Fibroblast of lung (primary cell): ENCODE results near the gene CENPV. TPM values are rescaled to one million over a fixed set of nuclear protein-coding genes. Genes with fewer than 3 reads are reported as not detected.

Experiments used
- DNase-seq, 2 donors: peaks; one replicate each; pipeline versions ENCODE4 v3.0.0 to v3.0.0-alpha.2; 2010; ENCODE audit warnings: low read depth in 2 of 2
- H2AFZ ChIP-seq: 2 replicates; pipeline ENCODE4 v1.5.1; 2012; ENCODE audit warnings: low read length, control low read depth, inconsistent platforms
- H3K27ac ChIP-seq: 2 replicates; pipeline ENCODE4 v1.5.1; 2011; ENCODE audit warnings: low read length, control low read depth; ENCODE audit not compliant: insufficient read depth
- H3K27me3 ChIP-seq: 2 replicates; pipeline ENCODE4 v1.5.1; 2011; ENCODE audit warnings: mild to moderate bottlenecking, low read length; ENCODE audit not compliant: control insufficient read depth, insufficient read depth
- H3K36me3 ChIP-seq: 2 replicates; pipeline ENCODE4 v1.5.1; 2011; ENCODE audit warnings: low read length; ENCODE audit not compliant: control insufficient read depth, insufficient read depth
- H3K4me1 ChIP-seq: 2 replicates; pipeline ENCODE4 v1.5.1; 2011; ENCODE audit warnings: low read length; ENCODE audit not compliant: control insufficient read depth, insufficient read depth; ENCODE audit errors: extremely low read depth
- H3K4me2 ChIP-seq: 2 replicates; pipeline ENCODE4 v1.5.1; 2011; ENCODE audit warnings: low read length, control low read depth; ENCODE audit not compliant: insufficient read depth; ENCODE audit errors: extremely low read depth
- H3K4me3 ChIP-seq, 4 experiments: fragments of 200-600 bp in 1 of 4; sonication (generic) in 1 of 4; replicated peaks in 1 of 4; 2 replicates each; pipeline ENCODE4 v1.5.1; 2011 to 2016; ENCODE audit warnings: low read length in 4 of 4, low read depth in 3 of 4, mild to moderate bottlenecking in 3 of 4, control low read depth in 2 of 4, inconsistent platforms in 1 of 4, mixed read lengths in 1 of 4; ENCODE audit not compliant: insufficient read depth in 1 of 4; ENCODE audit errors: control extremely low read depth in 1 of 4
- H3K79me2 ChIP-seq: 2 replicates; pipeline ENCODE4 v1.5.1; 2012; ENCODE audit warnings: mild to moderate bottlenecking, low read length, inconsistent platforms; ENCODE audit not compliant: control insufficient read depth, insufficient read depth
- H3K9ac ChIP-seq: 2 replicates; pipeline ENCODE4 v1.5.1; 2011; ENCODE audit warnings: mild to moderate bottlenecking, low read length, control low read depth; ENCODE audit not compliant: insufficient read depth
- H3K9me3 ChIP-seq: 2 replicates; pipeline ENCODE4 v1.5.1; 2012; ENCODE audit warnings: low read depth, low read length; ENCODE audit not compliant: control insufficient read depth, insufficient read depth
- H4K20me1 ChIP-seq: 2 replicates; pipeline ENCODE4 v1.5.1; 2011; ENCODE audit warnings: low read length; ENCODE audit not compliant: control insufficient read depth, insufficient read depth; ENCODE audit errors: extremely low read depth
- EZH2 ChIP-seq: IDR thresholded peaks from 2 replicates; pipeline ENCODE4 v1.5.1; 2012; ENCODE audit warnings: low read length, control low read depth, mild to moderate bottlenecking; ENCODE audit errors: missing control alignments
- polyA plus RNA-seq, 2 donors: library from polyadenylated mRNA; depleted of rRNA in 1 of 2; stranded (reverse) in 1 of 2; unstranded in 1 of 2; fragments of >200 nt; gene quantifications; 2 replicates each; pipeline ENCODE4 v1.2.1, GENCODE V29; 2011 to 2012; ENCODE audit warnings: missing spikeins in 1 of 2
- total RNA-seq: library from RNA; depleted of rRNA; stranded (reverse); fragments of >200 nt; gene quantifications from 2 replicates; pipeline ENCODE4 v1.2.1, GENCODE V29; 2014
- TF ChIP-seq, protein P1 (sequence below), 2 donors: IDR thresholded peaks in 1 of 2; conservative IDR thresholded peaks in 1 of 2; 1 replicate in 1 of 2; 2 replicates in 1 of 2; pipeline ENCODE4 v1.5.1; 2011 to 2012; ENCODE audit warnings: low read length in 2 of 2, control low read depth in 1 of 2, inconsistent platforms in 1 of 2, low read depth in 1 of 2, mild to moderate bottlenecking in 1 of 2

The CENPV gene
- total and polyA plus RNA-seq, 2 donors (not counting 1 experiment from before 2014, with no cell fraction given) = 9.2 to 25.1 TPM

DNA sequence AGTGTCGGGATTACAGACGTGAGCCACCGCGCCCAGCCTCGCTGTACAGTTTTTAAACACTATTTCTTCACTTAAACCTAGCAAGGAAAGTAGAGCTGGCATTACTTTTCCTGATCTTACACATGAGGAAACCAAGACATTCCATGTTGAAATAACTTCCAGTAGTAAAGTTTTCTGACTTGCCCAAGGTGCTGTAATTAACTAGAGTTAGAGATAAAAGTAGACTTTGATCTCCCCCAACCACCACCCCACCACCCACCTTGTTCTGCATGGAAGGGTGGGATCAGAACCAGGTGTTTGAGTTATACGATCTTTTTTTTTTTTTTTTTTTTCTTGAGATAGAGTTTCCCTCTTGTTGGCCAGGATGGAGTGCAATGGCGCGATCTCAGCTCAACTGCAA lies 47.1 kb downstream of the CENPV start:
- H3K4me2 ChIP-seq = no peak overlapping the region
- TF ChIP-seq, protein P1, sequence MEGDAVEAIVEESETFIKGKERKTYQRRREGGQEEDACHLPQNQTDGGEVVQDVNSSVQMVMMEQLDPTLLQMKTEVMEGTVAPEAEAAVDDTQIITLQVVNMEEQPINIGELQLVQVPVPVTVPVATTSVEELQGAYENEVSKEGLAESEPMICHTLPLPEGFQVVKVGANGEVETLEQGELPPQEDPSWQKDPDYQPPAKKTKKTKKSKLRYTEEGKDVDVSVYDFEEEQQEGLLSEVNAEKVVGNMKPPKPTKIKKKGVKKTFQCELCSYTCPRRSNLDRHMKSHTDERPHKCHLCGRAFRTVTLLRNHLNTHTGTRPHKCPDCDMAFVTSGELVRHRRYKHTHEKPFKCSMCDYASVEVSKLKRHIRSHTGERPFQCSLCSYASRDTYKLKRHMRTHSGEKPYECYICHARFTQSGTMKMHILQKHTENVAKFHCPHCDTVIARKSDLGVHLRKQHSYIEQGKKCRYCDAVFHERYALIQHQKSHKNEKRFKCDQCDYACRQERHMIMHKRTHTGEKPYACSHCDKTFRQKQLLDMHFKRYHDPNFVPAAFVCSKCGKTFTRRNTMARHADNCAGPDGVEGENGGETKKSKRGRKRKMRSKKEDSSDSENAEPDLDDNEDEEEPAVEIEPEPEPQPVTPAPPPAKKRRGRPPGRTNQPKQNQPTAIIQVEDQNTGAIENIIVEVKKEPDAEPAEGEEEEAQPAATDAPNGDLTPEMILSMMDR (conservative IDR thresholded peaks at IDR 0.05 in 1 of 2, IDR thresholded peaks at IDR 0.05 in 1 of 2; ENCODE audit: low read depth in 1 of 2, low read length in 2 of 2) = no peak
- no peak for TF ChIP-seq EZH2
- H3K4me1 ChIP-seq = peaks cover 5% of the 10 kb centered on the region

DNA sequence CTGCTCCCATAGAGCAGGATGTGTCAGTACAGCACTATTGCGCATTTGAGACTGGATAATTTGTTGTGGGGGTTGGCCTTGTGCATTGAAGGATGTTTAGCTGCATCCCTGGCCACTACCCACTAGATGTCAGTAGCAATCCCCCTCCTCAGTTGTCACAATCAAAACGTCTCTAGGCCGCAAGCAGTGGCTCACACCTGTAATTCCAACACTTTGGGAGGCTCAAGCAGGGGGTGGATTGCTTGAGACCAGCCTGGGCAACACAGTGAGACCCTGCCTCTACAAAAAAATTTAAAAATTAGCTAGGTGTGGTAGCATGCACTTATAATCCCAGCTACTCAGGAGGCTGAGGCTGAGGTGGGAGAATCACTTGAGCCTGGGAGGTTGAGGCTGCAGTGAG lies 48.4 kb downstream of the CENPV start:
- Histone ChIP-seq H3K9ac (no peak overlapping the region), H3K27ac (no peak overlapping the region), H3K27me3 (no peaks in the 10 kb centered on the region), H3K4me2 (no peak overlapping the region), H4K20me1 (no peaks in the 10 kb centered on the region), H3K4me3 (no peak overlapping the region), H3K36me3 (peaks cover 1% of the 10 kb centered on the region), H3K4me1 (peaks cover 5% of the 10 kb centered on the region), H3K9me3 (no peaks in the 10 kb centered on the region), H2AFZ (no peak overlapping the region), H3K79me2 (no peaks in the 10 kb centered on the region)
- peak; percentile 25 to 65 for DNase-seq
- TF ChIP-seq, protein P1 (conservative IDR thresholded peaks at IDR 0.05 in 1 of 2, IDR thresholded peaks at IDR 0.05 in 1 of 2; ENCODE audit: low read depth in 1 of 2, low read length in 2 of 2) = peak; percentile 43 to 76
- no peak for TF ChIP-seq EZH2

More for the DNA sequence above, 47.1 kb downstream of the CENPV start:
- no peaks in the 10 kb centered on the region for H4K20me1 ChIP-seq
- no peaks in the 10 kb centered on the region for H3K79me2 ChIP-seq
- H3K27me3 ChIP-seq = no peaks in the 10 kb centered on the region
- H3K9ac ChIP-seq = no peak overlapping the region
- peaks cover 1% of the 10 kb centered on the region for H3K36me3 ChIP-seq
- no peak overlapping the region for H2AFZ ChIP-seq
- DNase-seq = no peak
- H3K9me3 ChIP-seq = no peaks in the 10 kb centered on the region
- no peak overlapping the region for H3K4me3 ChIP-seq
- H3K27ac ChIP-seq = no peak overlapping the region

DNA sequence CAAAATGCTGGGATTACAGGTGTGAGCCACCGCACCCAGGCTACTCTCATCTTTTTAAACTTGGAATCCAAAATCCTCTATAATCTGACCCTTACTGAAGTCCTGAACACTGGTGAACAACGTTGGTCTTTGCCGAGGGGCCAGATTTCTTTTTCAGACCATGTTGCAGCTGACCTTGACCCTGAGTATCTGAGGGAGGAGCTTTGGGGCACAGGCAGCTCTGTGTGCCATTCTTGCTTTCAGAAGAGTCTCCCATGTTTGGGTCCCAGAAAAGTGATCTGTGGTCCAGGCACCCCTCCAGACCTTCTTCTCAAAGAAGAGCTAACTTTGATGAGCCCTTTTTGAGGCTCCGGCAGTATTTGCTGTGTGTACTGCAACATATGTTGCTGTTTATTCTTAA lies 50.4 kb downstream of the CENPV start:
- Histone ChIP-seq H3K4me3 (no peak overlapping the region), H4K20me1 (no peaks in the 10 kb centered on the region), H3K36me3 (peaks cover 1% of the 10 kb centered on the region), H3K27me3 (no peaks in the 10 kb centered on the region), H3K4me2 (no peak overlapping the region), H3K9me3 (no peaks in the 10 kb centered on the region), H3K27ac (no peak overlapping the region), H3K9ac (no peak overlapping the region), H3K79me2 (no peaks in the 10 kb centered on the region), H3K4me1 (peaks cover 5% of the 10 kb centered on the region), H2AFZ (no peak overlapping the region)
- TF ChIP-seq, protein P1 (conservative IDR thresholded peaks at IDR 0.05 in 1 of 2, IDR thresholded peaks at IDR 0.05 in 1 of 2; ENCODE audit: low read depth in 1 of 2, low read length in 2 of 2) = no peak
- no peak for TF ChIP-seq EZH2
- no peak for DNase-seq
